GOT3 (cell line): ENCODE data around the gene FGA.
"Not testable (repeated sequence)": the region's sequence is repeated elsewhere in the genome, so short reads cannot be mapped to it uniquely, and the experiment has no call there.

Source experiments
- DNase-seq: peaks from one replicate; lab custom pipeline; 2025; ENCODE audit warnings: mixed read lengths; lab: John Stamatoyannopoulos, UW

FGA gene

DNA sequence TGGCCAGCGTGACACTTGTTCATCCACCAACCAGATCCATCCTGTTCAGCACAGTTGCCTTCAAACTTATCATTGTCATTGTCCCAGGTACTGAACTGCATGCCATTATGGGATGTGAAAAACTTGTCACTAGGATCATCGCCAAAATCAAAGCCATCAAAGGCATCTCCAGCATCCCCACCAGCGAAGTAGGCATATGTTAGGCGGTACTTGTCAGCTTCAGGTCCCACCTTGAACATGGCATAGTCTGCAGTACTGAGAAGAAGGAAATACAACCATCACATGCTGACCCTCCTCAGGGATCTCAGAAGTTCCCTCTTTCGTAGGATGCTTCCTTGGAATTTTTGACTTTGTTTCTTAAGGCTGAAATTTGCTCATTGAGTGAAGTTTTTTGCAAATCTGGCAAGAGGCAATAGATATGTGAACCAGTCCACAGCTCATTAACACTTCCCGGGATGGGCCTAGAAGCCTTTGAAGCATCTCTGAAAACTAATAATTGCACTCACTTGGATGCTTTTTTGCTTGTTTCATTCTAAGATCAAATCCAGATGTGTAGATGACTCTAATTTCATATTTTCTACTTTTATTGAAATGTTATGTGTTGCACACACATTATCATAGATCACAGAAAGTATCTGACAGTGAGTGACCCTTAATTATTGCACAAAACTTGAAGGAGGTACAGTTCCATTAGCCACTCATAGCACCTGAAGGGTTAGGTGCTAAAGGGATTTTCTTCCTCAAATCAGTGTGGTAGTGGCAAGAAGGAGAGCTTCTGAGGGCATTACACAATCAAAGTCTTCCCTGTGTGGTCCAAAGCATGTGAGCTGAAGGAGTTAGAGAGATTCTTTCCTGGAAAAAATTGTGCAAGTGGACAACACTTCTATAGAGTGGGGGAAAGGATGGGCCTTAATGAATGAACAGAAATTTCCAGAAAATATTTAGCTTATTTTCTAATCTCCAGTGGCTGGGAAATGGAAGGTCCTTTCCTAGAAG lies 16.5 kb upstream of the FGA start:
- no peak for DNase-seq

DNA sequence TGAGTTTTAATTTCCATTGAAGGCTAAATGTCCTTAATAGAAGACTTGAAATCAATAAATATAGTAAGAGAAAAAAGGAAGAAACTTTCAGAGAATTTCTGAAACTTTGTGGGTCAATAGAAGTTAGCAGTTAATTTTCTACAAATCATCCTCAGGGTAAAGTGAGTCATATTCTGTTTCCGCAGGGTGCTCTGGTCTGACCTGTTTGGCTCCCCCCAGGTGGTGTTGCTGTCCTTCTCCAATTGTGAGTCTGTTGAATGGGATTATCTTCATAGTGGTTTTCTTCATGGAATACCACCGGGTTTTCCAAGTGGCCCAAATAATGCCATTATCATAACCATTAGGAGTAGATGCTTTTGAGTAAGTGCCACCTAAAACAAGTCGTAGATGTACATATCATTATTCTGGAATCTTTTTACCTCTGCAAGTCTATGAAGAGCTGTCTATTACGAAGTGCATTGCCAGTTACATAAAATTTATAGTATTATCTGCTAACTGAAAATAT lies 14.2 kb upstream of the FGA start:
- DNase-seq = no peak

DNA sequence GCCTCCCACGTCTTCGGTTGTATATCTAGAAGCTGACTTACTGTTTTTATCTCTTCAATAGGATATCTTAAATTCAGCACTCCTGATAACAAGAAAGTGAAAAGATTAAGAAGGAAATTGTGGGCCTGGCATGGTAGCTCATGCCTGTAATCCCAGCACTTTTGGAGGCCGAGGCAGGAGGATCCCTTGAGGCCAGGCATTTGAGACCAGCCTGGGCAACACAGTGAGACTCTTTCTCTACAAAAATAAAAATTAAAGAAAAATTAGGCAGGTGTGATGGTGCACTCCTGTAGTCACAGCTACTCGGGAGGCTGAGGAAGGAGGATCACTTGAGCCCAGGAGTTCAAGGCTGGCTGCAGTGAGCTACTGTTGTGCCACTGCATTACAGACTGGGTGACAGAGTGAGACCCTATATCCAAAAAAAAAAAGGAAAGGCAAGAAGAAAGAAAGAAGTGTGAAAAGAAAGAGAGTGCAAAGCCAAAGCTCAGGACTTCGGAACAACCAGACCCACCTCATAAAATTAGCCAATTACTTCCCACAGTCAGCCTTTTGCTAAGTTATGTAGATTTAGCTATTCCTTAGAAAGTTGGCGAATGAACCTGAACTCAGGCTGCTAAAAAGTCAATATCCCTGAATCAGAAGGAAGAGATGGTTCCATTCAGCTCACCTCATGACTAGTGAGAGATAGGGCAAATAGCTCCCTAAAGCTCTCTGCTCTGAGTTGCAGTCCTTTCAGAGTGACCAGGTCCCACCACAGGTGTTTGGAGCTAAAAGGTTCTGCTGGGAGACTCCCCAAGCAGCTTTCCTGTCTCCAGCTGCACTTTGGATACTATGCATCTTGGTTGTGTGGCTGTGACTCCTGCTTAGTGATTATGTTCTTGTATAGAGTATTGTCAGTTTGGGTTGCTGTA lies 12.7 kb upstream of the FGA start:
- DNase-seq = no peak

DNA sequence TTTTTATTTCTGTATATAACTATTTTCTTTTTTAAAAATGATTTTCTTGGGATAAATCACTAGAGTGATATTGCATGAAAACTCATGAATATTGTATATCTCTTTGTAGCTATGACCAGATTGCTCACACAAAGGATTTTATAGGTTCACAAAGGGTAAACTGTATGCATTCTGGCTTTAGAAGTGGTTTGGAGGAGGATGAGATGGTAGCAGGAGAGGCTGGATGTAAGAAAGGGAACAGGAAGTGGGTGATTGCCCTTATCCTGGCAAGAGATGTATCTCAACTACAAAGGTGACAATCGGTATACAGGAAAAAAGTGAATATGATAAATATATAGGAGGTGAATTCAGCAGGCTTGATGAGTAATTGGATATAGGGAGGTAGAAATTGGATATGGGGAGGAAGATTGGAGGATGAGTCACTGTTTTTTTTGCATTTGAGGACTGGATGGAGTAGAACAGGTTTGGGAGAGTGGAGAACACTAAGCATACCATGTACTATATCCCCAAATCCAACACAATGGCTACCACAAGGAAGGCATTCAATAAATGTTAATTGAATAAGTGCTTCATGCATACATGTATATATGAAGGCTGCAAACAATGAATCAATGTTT lies 12.0 kb upstream of the FGA start:
- DNase-seq = no peak

DNA sequence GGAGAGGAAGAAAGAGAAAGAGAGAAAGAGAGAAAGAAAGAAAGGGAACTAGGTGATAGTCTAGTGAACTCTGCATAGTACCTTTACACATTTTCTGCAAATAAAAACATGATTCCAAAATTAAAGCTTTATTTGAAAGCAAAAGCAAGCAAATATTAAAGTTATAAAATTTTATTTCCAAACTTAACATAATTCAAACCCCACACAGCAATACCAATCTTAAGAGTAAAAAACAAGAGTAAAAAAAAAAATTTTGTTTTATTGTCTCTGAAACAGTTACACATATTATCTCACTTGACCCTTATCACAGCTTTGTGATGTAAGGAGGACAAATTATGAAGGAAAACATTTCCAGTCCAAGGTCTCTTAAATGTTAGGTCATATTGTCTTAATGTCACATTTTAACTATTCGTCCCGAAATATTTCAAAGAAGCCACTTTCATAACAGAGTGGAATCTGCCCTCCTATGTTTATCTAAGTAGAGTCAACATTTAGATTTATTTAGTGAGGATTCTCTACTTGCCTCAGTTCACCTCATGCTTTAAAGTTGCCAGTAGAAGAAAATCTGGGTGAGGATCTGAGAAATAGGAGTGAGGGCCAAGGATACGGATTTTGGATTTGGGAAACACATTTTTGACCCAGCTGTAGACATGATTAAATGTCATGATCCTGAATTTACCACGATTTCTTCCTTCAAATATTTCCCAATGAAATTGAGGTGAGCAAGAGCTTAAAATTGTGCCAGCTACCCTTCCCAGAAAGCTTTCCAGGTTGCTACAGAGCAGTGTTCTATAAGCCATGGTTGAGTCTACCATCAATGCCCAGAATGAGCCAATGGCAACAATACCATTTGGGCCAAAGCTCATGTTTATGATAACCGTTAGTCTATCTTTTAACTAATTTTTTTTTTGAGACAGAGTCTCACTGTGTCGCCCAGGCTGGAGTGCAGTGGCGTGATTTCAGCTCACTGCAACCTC lies 7.5 kb upstream of the FGA start:
- DNase-seq = no peak

DNA sequence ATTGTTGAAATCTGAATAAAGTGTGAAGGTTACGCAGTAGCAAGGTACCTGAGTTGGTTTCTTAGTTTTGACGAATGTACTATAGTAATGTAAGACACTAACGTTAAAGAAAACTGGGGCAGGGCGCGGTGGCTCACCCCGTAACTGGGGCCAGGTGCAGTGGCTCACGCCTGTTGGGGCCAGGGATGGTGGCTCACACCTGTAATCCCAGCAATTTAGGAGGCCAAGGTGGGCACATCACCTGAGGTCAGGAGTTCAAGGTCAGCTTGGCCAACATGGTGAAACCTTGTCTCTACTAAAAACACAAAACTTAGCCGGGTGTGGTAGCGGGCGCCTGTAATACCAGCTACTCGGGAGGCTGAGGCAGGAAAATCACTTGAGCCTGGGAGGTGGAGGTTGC lies 6.7 kb upstream of the FGA start:
- not testable (repeated sequence) for DNase-seq

DNA sequence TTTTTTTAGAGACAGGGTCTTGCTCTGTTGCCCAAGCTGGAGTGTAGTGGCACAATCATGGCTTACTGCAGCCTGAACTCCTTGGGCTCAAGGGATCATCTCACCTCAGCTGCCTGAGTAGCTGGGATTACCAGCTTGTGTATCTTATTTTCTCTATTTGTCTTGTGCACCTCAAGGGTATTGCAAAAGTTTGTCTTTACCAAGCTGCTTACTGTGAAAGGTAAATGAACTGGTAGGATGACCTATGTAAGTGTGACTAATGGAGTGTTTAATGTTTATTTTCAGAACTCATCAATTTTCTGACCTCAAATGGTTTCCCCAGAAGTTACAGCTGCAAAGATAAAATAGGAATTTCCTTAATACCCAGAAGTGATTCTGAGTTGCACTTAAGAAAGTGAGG lies 5.3 kb upstream of the FGA start:
- DNase-seq = no peak

DNA sequence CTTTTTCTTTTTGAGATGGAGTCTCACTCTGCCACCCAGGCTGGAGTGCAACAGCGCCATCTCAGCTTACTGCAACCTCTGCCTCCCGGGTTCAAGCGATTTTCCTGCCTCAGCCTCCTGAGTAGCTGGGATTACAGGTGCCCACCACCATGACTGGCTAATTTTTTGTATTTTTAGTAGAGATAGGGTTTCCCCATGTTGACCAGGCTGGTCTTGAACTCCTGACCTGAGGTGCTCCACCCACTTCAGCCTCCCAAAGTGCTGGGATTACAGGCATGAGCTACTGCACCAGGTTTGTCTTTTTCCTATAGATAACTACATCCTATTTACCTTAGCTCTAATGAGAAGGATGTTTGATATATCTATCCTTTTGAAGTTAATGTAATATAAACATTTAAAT lies 3.8 kb upstream of the FGA start:
- DNase-seq = not testable (repeated sequence)

DNA sequence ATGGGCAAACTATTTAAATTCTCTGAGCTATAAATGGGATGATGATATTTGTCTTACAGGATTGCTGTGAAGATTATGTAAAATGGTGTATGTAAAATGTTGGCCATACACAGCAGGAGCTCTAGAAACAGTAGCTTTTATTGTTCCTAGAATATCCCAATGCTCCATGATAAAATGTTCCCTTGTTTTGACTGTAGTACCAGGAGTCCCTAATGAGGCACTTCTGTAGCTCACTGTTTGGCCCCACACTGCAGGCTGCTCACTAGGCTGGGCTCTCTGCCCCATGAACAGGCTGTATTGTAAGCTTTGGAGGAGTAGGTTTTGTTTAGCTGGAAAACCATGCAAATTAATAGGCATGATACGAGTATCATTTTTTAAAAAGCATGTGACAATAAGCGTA lies 3.3 kb upstream of the FGA start:
- DNase-seq = no peak

DNA sequence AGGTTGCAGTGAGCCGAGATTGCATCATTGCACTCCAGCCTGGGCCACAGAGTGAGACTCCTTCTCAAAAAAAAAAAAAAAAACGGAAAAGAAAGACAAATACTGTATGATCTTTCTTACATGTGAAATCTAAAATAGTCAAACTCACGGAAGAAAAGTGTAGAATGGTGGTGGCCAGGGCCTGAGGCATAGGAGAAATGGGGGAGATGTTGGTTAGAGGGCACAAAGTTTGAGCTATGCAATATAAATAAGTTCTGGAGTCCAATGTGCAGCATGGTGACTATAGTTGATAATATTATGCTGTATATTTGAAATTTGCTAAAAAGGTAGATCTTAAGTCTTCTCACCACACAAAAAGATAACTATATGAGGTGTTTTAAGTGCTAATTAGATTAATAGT lies 1.3 kb upstream of the FGA start:
- no peak for DNase-seq

DNA sequence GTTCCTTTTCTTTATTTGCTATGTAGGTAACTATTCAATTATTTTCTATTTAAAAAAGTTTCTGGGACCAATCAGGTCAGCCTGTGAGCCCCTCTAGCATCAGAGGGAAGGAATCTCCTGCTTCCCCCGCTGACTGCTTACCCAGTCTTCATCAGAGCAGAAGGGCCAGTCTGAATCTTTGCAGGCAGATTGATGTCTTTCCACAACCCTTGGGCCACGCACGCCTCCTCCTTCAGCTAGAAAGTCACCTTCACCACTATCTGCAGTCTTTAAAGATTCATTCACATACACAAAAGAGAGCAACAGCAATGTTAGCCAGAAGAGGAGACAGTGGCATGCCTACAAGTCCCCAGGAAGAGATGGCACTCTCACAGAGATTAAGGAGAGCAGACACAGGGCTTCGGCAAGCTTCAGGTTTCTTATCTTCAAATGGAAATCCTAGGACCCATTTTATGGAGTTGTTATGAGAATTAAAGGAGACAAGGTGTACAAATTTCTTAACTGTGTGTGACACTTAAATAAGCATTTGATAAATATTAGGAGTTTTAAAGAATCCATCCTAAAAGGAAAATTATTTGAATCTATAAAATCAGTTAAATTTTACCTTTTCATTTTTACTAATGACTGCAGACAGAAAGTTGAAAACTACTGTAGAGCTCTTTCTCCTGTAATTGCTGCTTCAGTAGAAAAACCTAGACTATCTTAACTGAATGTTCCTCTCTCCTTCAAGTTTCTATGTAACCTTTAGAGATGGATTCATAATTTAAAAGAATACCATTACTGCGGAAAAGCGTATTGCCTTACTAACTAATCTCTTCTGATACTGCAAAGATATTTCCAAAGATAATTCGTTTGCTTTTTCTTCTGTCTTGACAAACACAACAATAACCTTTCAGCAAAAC lies 995 bp downstream of the FGA start:
- no peak for DNase-seq

DNA sequence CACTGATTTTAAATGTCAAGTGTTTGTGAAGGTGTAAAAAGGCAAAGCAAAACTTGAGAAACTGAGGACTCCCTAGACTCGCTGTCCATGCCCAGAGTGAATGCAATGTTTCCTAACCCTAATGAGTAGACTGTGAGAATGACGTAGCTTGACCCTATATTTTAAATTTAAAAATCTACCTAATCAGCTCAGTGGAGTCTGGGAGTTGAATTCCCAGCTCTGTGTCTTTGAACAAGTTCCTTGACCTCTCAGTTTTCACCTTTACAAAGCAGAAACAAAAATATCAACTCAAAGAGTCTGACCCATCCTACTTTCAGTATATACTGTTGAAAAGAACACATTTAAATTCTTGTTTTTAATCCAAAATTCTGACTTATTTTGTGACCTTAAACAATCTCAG lies 2.3 kb downstream of the FGA start:
- DNase-seq = no peak

DNA sequence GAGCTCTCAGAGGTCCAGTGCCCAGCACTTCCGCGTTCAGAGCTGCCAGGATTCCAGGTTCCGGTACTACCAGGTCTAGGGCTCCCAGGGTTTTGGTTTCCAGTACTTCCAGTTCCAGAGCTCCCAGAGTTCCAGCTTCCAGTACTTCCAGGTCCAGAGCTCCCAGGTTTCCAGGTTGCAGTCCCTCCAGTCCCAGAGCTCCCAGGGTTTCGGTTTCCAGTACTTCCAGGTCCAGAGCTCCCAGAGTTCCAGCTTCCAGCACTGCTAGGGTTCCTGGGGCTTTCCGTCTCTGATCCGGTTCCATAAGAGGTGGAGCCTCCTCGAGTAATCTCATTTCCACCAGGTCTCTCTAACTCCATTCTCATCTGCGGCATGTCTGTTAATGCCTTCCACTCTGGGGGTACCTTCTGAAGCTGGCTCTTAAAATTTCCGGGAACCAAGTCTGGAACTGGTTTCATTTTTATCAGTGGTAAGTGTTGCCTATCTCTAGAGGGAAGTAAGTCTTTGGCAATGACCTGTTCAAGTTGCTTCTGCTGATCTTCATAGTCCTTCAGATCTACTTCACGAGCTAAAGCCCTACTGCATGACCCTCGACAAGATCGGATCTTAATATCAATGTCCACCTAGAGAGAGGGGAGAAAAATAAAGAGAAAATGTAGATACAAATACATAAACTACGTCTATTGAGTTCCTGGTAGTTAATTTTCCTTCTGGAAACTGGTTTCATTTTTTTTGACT lies 4.1 kb downstream of the FGA start:
- DNase-seq = no peak

DNA sequence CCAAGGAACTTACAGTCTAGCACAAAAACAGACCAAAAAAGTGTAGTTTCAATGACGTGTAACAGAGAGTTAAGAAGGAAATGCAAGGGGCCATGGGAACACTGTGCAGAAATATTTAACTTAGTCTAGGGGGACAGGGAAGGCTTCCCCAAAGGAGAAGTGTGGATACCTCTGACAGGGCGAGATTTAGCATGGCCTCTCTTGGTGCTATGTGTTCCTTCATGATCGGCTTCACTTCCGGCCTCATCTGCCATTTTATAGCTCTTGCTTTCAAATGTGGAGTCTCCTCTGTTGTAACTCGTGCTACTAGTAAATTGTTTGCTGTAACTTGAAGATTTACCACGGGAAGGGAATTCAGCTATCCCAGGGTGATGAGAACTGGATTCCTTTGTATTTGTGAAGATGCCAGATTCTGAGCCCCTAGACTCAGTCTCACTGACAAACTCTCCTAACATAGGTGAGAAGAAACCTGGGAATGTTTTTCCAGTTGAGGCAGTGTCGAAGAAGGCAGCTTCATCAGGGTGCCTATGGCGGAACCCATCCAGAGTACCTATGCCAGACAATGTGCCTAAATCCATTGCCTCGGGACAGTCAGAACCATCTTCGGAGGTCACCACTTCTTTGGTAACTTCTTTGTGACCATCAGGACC lies 5.0 kb downstream of the FGA start:
- DNase-seq = no peak

DNA sequence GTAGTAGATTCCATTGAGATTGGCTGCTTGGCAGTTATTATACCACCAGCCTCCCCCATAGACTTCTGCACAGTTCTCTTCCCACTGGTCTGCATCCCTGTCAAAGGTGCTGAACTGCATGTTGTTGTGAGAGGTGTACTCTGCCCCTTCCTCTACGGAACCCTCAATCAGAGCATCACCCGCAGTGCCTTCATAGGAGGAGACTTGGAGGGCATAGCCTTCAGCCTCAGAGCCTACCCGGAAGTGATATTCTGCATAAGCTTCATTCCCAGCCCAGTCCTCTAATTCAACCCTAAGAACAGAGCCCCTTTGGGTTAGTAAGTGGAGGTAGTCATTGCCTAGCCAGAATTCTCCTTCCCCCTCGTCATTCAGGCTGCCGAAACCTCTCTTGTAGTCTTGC lies 6.3 kb downstream of the FGA start:
- no peak for DNase-seq

DNA sequence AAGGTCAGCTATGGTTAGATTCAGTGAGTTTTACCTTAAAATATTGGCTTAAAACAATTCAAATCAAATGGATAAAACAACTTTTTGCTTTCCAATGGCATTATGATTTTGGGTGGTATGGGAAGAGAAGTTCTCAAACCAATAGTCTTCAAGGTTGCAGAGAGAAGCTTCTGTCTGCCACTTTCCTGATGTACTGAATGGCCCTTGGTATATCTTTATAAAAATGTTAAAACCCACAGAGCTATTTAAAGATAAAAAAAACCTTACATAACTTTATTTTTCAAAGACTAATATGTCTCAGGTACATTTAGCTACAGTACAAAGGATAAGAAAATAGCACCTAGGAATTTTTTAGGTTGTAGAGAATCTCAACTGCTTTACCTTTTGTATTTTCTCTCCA lies 6.9 kb downstream of the FGA start:
- DNase-seq = no peak

DNA sequence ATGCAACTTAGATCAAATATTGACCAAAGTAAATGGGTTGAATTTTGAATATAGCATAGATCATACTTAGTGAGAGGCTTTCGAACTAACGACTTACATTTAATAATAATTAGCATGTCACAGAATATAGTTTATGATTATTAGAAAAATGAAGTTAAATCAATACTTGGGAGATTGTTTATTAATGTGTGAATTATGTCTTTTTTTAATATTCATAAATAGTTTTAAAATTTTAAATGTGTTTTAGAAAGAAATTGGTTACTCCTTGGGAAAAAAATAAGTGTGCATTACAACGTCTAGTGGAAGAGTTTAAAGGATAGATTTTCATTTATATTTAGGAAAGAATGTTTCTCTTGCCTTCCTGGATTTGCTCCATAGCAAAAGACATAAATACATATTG lies 7.3 kb downstream of the FGA start:
- no peak for DNase-seq

DNA sequence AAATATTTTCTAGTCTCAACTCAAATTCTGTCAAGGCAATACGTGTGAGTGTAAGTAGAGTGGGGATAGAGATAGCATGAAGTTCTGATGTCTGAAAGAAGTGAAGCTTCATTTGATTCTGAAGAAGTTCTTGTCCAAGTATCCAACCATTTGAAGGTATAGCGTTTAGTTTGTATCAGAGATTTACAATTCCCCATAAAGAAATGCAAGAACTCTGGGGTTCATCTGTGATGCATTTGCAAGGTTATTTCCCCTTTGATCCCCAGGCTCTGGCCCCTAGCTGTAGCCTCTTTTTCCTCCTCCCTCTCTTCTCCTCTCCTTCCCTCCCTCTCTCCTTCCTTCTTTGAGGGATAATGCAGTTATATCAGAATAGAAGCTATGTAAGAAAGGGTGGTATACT lies 7.8 kb downstream of the FGA start:
- no peak for DNase-seq

DNA sequence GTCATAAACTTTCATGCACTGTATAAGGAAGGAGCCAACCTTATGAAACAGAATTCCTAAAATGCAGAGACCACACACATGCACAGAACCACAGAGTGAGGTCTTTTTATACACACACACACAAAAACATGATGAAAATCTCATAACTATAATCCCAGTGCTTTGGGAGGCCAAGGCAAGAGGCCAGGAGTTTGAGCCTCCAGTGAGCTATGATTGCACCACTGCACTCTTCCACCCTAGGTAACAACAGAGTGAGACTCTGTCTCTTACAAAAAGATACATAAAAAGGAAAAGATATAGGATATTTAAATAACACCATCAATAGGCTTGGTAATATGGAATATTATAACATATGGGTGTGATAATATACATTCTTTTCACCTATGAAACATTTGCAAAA lies 10.6 kb downstream of the FGA start:
- DNase-seq = no peak
